Bronchial epithelial cell (primary cell): ENCODE measurements around the gene CCDC187. TPM values are rescaled to one million over a fixed set of nuclear protein-coding genes. Genes with fewer than 3 reads are reported as not detected.

Experiments
- DNase-seq: peaks from one replicate; pipeline ENCODE4 v3.0.0-alpha.2; 2010; ENCODE audit warnings: low read depth
- FAIRE-seq: peaks from 2 replicates; lab custom pipeline; 2011; peaks lifted over from hg19 to GRCh38; lab: Jason Lieb, UNC
- H3K27me3 ChIP-seq: 2 replicates; pipeline ENCODE4 v1.5.1; 2011; ENCODE audit warnings: low read length; ENCODE audit not compliant: control insufficient read depth, insufficient read depth
- H3K36me3 ChIP-seq: 2 replicates; pipeline ENCODE4 v1.5.1; 2011; ENCODE audit warnings: low read length; ENCODE audit not compliant: control insufficient read depth, insufficient read depth
- H3K4me3 ChIP-seq: 2 replicates; pipeline ENCODE4 v1.5.1; 2011; ENCODE audit warnings: mild to moderate bottlenecking, low read depth, low read length, control low read depth
- total RNA-seq: library from RNA; depleted of rRNA; stranded (reverse); fragments of >200 nt; gene quantifications from 2 replicates; pipeline ENCODE4 v1.2.1, GENCODE V29; 2014
- TF ChIP-seq, protein P1 (sequence below): IDR thresholded peaks from 2 replicates; pipeline ENCODE4 v1.5.1; 2011; ENCODE audit warnings: mild to moderate bottlenecking, moderate library complexity, low read length, control low read depth, inconsistent platforms; ENCODE audit not compliant: insufficient read depth, severe bottlenecking

CCDC187 gene
- total RNA-seq, 1 donor from 2014 or later, result not detected

- TF ChIP-seq, protein P1, sequence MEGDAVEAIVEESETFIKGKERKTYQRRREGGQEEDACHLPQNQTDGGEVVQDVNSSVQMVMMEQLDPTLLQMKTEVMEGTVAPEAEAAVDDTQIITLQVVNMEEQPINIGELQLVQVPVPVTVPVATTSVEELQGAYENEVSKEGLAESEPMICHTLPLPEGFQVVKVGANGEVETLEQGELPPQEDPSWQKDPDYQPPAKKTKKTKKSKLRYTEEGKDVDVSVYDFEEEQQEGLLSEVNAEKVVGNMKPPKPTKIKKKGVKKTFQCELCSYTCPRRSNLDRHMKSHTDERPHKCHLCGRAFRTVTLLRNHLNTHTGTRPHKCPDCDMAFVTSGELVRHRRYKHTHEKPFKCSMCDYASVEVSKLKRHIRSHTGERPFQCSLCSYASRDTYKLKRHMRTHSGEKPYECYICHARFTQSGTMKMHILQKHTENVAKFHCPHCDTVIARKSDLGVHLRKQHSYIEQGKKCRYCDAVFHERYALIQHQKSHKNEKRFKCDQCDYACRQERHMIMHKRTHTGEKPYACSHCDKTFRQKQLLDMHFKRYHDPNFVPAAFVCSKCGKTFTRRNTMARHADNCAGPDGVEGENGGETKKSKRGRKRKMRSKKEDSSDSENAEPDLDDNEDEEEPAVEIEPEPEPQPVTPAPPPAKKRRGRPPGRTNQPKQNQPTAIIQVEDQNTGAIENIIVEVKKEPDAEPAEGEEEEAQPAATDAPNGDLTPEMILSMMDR, result no peak
- peaks cover 27% of the 10 kb centered on the region for H3K36me3 ChIP-seq
- no peak overlapping the region for H3K4me3 ChIP-seq
- H3K27me3 ChIP-seq, result no peaks in the 10 kb centered on the region
- no peak for DNase-seq
- no peak for FAIRE-seq
Measured at GRCh38 chr9:136218673-136219072, 85.2 kb downstream of the CCDC187 start.

DNA sequence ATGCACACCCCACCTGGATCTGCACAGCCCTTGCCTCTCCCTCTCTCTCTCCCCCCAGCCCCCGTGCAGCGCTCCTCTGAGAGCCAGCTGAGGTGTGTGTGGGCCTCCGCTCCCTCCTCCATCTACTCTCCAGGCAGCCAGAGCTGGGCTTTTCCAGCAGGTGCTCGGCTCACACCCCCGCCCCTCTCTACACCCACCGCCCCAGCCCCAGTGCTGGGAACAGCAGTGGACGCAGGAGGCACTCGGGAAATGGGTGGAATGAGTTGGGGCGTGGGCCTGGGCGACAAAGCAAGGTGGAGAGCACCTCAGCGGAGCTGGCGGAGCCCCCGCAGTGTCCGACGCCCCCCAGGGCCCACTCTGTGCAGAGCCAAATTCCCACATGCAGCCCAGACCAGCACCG, 85.6 kb downstream of the CCDC187 start:
- TF ChIP-seq, protein P1, result no peak
- H3K36me3 ChIP-seq, result peaks cover 27% of the 10 kb centered on the region
- DNase-seq, result no peak
- H3K27me3 ChIP-seq, result no peaks in the 10 kb centered on the region
- no peak overlapping the region for H3K4me3 ChIP-seq
- no peak for FAIRE-seq

DNA sequence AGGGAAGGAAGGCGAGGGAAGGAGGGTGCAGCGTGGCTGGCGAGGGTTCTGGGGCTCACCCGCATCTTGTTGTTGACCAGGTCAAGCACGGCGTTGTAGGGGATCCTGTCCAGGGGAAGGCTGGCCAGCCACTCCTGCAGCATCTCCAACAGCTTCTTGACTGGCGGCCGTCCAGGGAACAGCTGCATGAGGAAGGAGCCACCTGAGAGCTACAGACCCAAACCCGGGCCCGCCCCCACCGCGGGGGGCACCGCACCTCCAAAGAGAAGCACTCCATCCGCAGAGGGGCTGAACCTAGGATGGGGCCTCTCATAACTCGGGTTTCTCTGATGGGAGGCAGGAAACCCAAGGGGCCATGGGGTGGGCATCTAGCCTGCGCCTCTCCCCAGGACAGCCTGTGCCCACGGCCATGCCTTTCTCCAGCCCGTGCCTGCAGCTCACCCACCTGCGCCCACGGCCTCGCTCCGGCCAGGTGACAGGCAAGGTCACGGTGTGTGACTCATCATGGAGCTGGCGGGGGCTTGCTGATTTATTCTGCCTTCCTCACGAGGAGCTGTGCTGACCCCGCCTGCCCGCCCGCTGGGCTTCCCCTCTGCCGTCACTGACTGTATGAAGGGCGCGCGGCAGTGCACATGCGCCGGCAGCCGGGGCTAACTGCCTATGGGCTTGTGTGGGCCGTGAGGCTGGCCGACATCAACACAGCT, 87.2 kb downstream of the CCDC187 start:
- FAIRE-seq (no peak), DNase-seq (no peak)
- H3K36me3 ChIP-seq, result peaks cover 21% of the 10 kb centered on the region
- no peaks in the 10 kb centered on the region for H3K27me3 ChIP-seq
- TF ChIP-seq, protein P1, result no peak
- H3K4me3 ChIP-seq, result no peak overlapping the region

DNA sequence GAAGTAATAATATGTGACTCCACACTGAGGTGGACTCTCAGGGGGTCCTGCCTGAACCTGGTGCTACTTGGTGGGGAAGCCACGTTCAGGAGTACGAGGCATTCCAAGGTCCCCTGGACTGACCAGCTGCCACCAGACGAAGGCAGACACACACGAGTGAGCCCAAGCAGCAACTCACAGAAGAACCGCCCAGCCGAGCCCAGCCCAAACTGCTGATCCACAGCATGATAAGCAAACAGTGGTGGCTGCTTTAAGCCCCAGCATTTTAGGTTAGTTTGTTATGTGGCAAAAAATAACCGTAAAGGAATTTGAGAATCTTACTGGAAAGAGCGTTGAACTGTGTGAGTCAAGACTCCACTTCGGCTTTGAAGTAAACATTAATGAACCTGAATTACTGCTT, 90.2 kb downstream of the CCDC187 start:
- no peak for FAIRE-seq
- no peak for DNase-seq
- TF ChIP-seq, protein P1, result no peak
- no peaks in the 10 kb centered on the region for H3K27me3 ChIP-seq
- H3K4me3 ChIP-seq, result no peak overlapping the region
- H3K36me3 ChIP-seq, result peaks cover 25% of the 10 kb centered on the region

DNA sequence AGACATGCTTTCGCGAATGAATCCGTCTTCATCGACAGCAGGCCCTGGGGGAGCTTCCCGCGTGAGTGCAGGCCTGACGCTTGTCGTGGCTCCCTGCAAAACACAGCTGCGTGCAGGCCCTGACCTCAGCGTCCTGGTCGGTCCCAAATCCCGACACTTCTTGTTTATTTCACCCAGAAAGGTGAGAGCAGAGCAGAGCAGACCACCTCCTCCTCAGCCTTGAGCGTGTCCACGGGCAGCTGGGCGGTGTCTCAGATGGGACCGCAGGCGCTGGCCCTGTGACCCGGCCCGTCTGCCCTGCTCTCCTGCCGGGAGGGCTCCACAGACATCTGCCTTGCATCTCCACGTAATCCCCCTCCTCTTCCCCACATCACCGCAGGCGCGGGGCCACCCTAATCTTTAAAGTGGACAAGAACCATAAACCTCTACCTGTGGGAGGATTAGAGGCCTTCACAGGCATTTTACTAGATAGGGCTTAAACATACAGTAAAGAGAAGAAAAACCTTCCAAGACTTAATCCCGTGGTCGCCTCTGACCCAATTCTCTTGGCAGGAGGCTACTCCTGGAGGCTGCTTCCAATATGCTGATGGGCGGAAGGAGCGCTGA, 91.4 kb downstream of the CCDC187 start:
- no peak overlapping the region for H3K4me3 ChIP-seq
- TF ChIP-seq, protein P1, result no peak
- FAIRE-seq, result no peak
- no peak for DNase-seq
- H3K36me3 ChIP-seq, result peaks cover 23% of the 10 kb centered on the region
- no peaks in the 10 kb centered on the region for H3K27me3 ChIP-seq
